ENCODE data around the gene BMPR1A.
"Not testable (repeated sequence)": the region's sequence is repeated elsewhere in the genome, so short reads cannot be mapped to it uniquely, and the experiment has no call there.

Gene BMPR1A

GRCh38 chr10:86861351-86861750 is 104.9 kb downstream of the BMPR1A start:
- Histone ChIP-seq H3K36me3 (ENCODE audit: control insufficient read depth, insufficient read depth, low read length) (no peaks in the 10 kb centered on the region), H3K4me3 (replicated peaks; ENCODE audit: low read depth, low read length) (no peak overlapping the region), H3K27me3 (replicated peaks; ENCODE audit: control insufficient read depth, insufficient read depth, low read length) (no peaks in the 10 kb centered on the region)
- no peak for TF ChIP-seq CTCF (IDR thresholded peaks at IDR 0.05; ENCODE audit: insufficient read depth, low read length, poor library complexity, severe bottlenecking)
- no peak for DNase-seq (ENCODE audit: extremely low read depth, insufficient read length)

- Histone ChIP-seq H3K4me3 (replicated peaks; ENCODE audit: low read depth, low read length) (no peak overlapping the region), H3K36me3 (ENCODE audit: control insufficient read depth, insufficient read depth, low read length) (no peaks in the 10 kb centered on the region), H3K27me3 (replicated peaks; ENCODE audit: control insufficient read depth, insufficient read depth, low read length) (no peaks in the 10 kb centered on the region)
- TF ChIP-seq CTCF (IDR thresholded peaks at IDR 0.05; ENCODE audit: insufficient read depth, low read length, poor library complexity, severe bottlenecking) = no peak
- DNase-seq (ENCODE audit: extremely low read depth, insufficient read length) = no peak
Measured at GRCh38 chr10:86862373-86862772, 106.0 kb downstream of the BMPR1A start.

- H3K36me3 ChIP-seq (ENCODE audit: control insufficient read depth, insufficient read depth, low read length) = no peaks in the 10 kb centered on the region
- H3K4me3 ChIP-seq (replicated peaks; ENCODE audit: low read depth, low read length) = no peak overlapping the region
- no peaks in the 10 kb centered on the region for H3K27me3 ChIP-seq (replicated peaks; ENCODE audit: control insufficient read depth, insufficient read depth, low read length)
- DNase-seq (ENCODE audit: extremely low read depth, insufficient read length) = no peak
- no peak for TF ChIP-seq CTCF (IDR thresholded peaks at IDR 0.05; ENCODE audit: insufficient read depth, low read length, poor library complexity, severe bottlenecking)
Measured at GRCh38 chr10:86862786-86863483, 106.5 kb downstream of the BMPR1A start.

- no peaks in the 10 kb centered on the region for H3K36me3 ChIP-seq (ENCODE audit: control insufficient read depth, insufficient read depth, low read length)
- DNase-seq (ENCODE audit: extremely low read depth, insufficient read length) = no peak
- no peaks in the 10 kb centered on the region for H3K27me3 ChIP-seq (replicated peaks; ENCODE audit: control insufficient read depth, insufficient read depth, low read length)
- no peak overlapping the region for H3K4me3 ChIP-seq (replicated peaks; ENCODE audit: low read depth, low read length)
- TF ChIP-seq CTCF (IDR thresholded peaks at IDR 0.05; ENCODE audit: insufficient read depth, low read length, poor library complexity, severe bottlenecking) = no peak
Measured at GRCh38 chr10:86863484-86863842, 107.0 kb downstream of the BMPR1A start.

- not testable (repeated sequence) for H3K36me3 ChIP-seq (ENCODE audit: control insufficient read depth, insufficient read depth, low read length); H3K27me3 ChIP-seq (replicated peaks; ENCODE audit: control insufficient read depth, insufficient read depth, low read length); H3K4me3 ChIP-seq (replicated peaks; ENCODE audit: low read depth, low read length); DNase-seq (ENCODE audit: extremely low read depth, insufficient read length)
Measured at GRCh38 chr10:86865011-86865811, 108.8 kb downstream of the BMPR1A start.

- TF ChIP-seq CTCF (IDR thresholded peaks at IDR 0.05; ENCODE audit: insufficient read depth, low read length, poor library complexity, severe bottlenecking) = no peak
- Histone ChIP-seq H3K27me3 (replicated peaks; ENCODE audit: control insufficient read depth, insufficient read depth, low read length) (no peaks in the 10 kb centered on the region), H3K4me3 (replicated peaks; ENCODE audit: low read depth, low read length) (no peak overlapping the region), H3K36me3 (ENCODE audit: control insufficient read depth, insufficient read depth, low read length) (no peaks in the 10 kb centered on the region)
- DNase-seq (ENCODE audit: extremely low read depth, insufficient read length) = no peak
Measured at GRCh38 chr10:86867149-86867548, 110.7 kb downstream of the BMPR1A start.

Data from GM06990 (cell line).